HEK293 (cell line): ENCODE results near the gene NSG1.

Experiments used
- CTCF ChIA-PET: fragments of 350-600 bp; formaldehyde crosslinking; extraction: SDS; loops from one replicate; lab custom pipeline; 2021; ENCODE audit warnings: antibody characterized with exemption; lab: Yijun Ruan, JAX
- POLR2A ChIA-PET: fragments of 300-600 bp; formaldehyde crosslinking; extraction: SDS; loops from one replicate; lab custom pipeline; 2020; ENCODE audit warnings: antibody characterized with exemption, inconsistent platforms; lab: Yijun Ruan, JAX
- H3K27ac ChIP-seq: fragments of 200-500 bp; sonication (Bioruptor generic); 2 replicates; pipeline ENCODE4 v1.5.1; 2014; ENCODE audit warnings: low read depth, low read length, control low read depth, inconsistent platforms; ENCODE audit errors: extremely low read depth
- H3K36me3 ChIP-seq, 2 experiments: fragments of 200-500 bp in 1 of 2; sonication (Bioruptor generic) in 1 of 2; 1 replicate in 1 of 2; 2 replicates in 1 of 2; pipeline ENCODE4 v1.5.1; 2014 to 2017; ENCODE audit warnings: inconsistent platforms in 2 of 2, low read length in 2 of 2; ENCODE audit not compliant: control insufficient read depth in 2 of 2, insufficient read depth in 1 of 2
- H3K4me1 ChIP-seq: fragments of 200-500 bp; sonication (Bioruptor generic); 2 replicates; pipeline ENCODE4 v1.5.1; 2014; ENCODE audit warnings: mild to moderate bottlenecking, low read length, inconsistent platforms; ENCODE audit not compliant: control insufficient read depth, insufficient read depth
- H3K4me3 ChIP-seq: 2 replicates; pipeline ENCODE4 v1.5.1; 2011; ENCODE audit warnings: low read depth, mild to moderate bottlenecking, control low read depth, low read length, moderate library complexity
- H3K9me3 ChIP-seq: fragments of 200-500 bp; sonication (Bioruptor generic); 2 replicates; pipeline ENCODE4 v1.5.1; 2014; ENCODE audit warnings: low read depth, low read length, inconsistent platforms; ENCODE audit not compliant: control insufficient read depth, insufficient read depth
- ATF2 ChIP-seq: fragments of 450-650 bp; formaldehyde crosslinking; IDR thresholded peaks from 2 replicates; pipeline ENCODE4 v1.5.1; 2016; ENCODE audit warnings: missing biosample characterization, missing genetic modification characterization, low read depth
- GFI1B ChIP-seq: fragments of 450-650 bp; formaldehyde crosslinking; IDR thresholded peaks from 2 replicates; pipeline ENCODE4 v1.5.1; 2016; ENCODE audit warnings: missing biosample characterization, missing genetic modification characterization
- HOXA7 ChIP-seq: sonication (generic); formaldehyde crosslinking; IDR thresholded peaks from 2 replicates; pipeline ENCODE4 v1.8.1; 2022; ENCODE audit warnings: missing genetic modification reagents, borderline replicate concordance
- HOXD13 ChIP-seq: sonication (generic); formaldehyde crosslinking; IDR thresholded peaks from 2 replicates; pipeline ENCODE4 v1.8.0; 2022; ENCODE audit warnings: missing genetic modification reagents, borderline replicate concordance
- MZF1 ChIP-seq: fragments of 450-650 bp; formaldehyde crosslinking; IDR thresholded peaks from 2 replicates; pipeline ENCODE4 v1.5.1; 2017; ENCODE audit warnings: missing biosample characterization, missing genetic modification characterization, borderline replicate concordance
- TRIM28 ChIP-seq: IDR thresholded peaks from 2 replicates; pipeline ENCODE4 v1.6.1; 2011; ENCODE audit warnings: low read length, control low read depth, borderline replicate concordance
- TSHZ1 ChIP-seq: fragments of 450-650 bp; formaldehyde crosslinking; IDR thresholded peaks from 2 replicates; pipeline ENCODE4 v1.5.1; 2016; ENCODE audit warnings: missing biosample characterization, missing genetic modification characterization, borderline replicate concordance
- ZBTB6 ChIP-seq: fragments of 450-650 bp; formaldehyde crosslinking; IDR thresholded peaks from 2 replicates; pipeline ENCODE4 v1.5.1; 2017; ENCODE audit warnings: missing biosample characterization, missing genetic modification characterization
- ZEB2 ChIP-seq: fragments of 450-650 bp; formaldehyde crosslinking; IDR thresholded peaks from 2 replicates; pipeline ENCODE4 v1.5.1; 2016; ENCODE audit warnings: missing biosample characterization, missing genetic modification characterization
- ZFP69B ChIP-seq: fragments of 450-650 bp; formaldehyde crosslinking; IDR thresholded peaks from 2 replicates; pipeline ENCODE4 v1.5.1; 2016; ENCODE audit warnings: missing biosample characterization, missing genetic modification characterization
- ZNF121 ChIP-seq: fragments of 450-650 bp; formaldehyde crosslinking; IDR thresholded peaks from 2 replicates; pipeline ENCODE4 v1.5.1; 2016; ENCODE audit warnings: missing biosample characterization, missing genetic modification characterization
- ZNF132 ChIP-seq: fragments of 450-650 bp; formaldehyde crosslinking; IDR thresholded peaks from 2 replicates; pipeline ENCODE4 v1.5.1; 2017; ENCODE audit warnings: missing biosample characterization, missing genetic modification characterization, borderline replicate concordance
- ZNF16 ChIP-seq: fragments of 450-650 bp; formaldehyde crosslinking; IDR thresholded peaks from 2 replicates; pipeline ENCODE4 v1.5.1; 2016; ENCODE audit warnings: low read depth, missing biosample characterization, missing genetic modification characterization
- ZNF202 ChIP-seq: fragments of 450-650 bp; formaldehyde crosslinking; IDR thresholded peaks from 2 replicates; pipeline ENCODE4 v1.5.1; 2016; ENCODE audit warnings: missing biosample characterization, missing genetic modification characterization, borderline replicate concordance
- ZNF26 ChIP-seq: fragments of 450-650 bp; formaldehyde crosslinking; IDR thresholded peaks from 2 replicates; pipeline ENCODE4 v1.5.1; 2016; ENCODE audit warnings: missing biosample characterization, missing genetic modification characterization
- ZNF366 ChIP-seq: fragments of 450-650 bp; formaldehyde crosslinking; conservative IDR thresholded peaks from 2 replicates; pipeline ENCODE4 v1.5.1; 2016; ENCODE audit warnings: missing biosample characterization, missing genetic modification characterization
- ZNF37A ChIP-seq: fragments of 450-650 bp; IDR thresholded peaks from 2 replicates; pipeline ENCODE4 v1.5.1; 2018; ENCODE audit warnings: missing biosample characterization, missing genetic modification characterization
- ZNF394 ChIP-seq: fragments of 450-650 bp; formaldehyde crosslinking; IDR thresholded peaks from 2 replicates; pipeline ENCODE4 v1.5.1; 2016; ENCODE audit warnings: missing biosample characterization, missing genetic modification characterization, mild to moderate bottlenecking, moderate library complexity, borderline replicate concordance
- ZNF510 ChIP-seq: fragments of 450-650 bp; formaldehyde crosslinking; IDR thresholded peaks from 2 replicates; pipeline ENCODE4 v1.5.1; 2018; ENCODE audit warnings: mild to moderate bottlenecking, missing genetic modification characterization, missing biosample characterization; ENCODE audit not compliant: insufficient replicate concordance
- ZNF513 ChIP-seq: fragments of 450-650 bp; IDR thresholded peaks from 2 replicates; pipeline ENCODE4 v1.5.1; 2018; ENCODE audit warnings: missing biosample characterization, missing genetic modification characterization
- ZNF571 ChIP-seq: fragments of 450-650 bp; formaldehyde crosslinking; IDR thresholded peaks from 2 replicates; pipeline ENCODE4 v1.5.0; 2017; ENCODE audit warnings: missing biosample characterization, missing genetic modification characterization
- ZSCAN30 ChIP-seq: fragments of 450-650 bp; IDR thresholded peaks from 2 replicates; pipeline ENCODE4 v1.5.1; 2018; ENCODE audit warnings: missing biosample characterization, mild to moderate bottlenecking, missing genetic modification characterization, moderate library complexity

The NSG1 gene

GRCh38 chr4:4377191-4377590, 9.7 kb upstream of the NSG1 start:
- no peak overlapping the region for H3K4me3 ChIP-seq
- no peaks in the 10 kb centered on the region for H3K36me3 ChIP-seq
- no peaks in the 10 kb centered on the region for H3K9me3 ChIP-seq
- H3K4me1 ChIP-seq, result no peaks in the 10 kb centered on the region
- no peak overlapping the region for H3K27ac ChIP-seq
- CTCF ChIA-PET, result no interaction called here
- POLR2A ChIA-PET, result no interaction called here
- no peak for TF ChIP-seq ZNF121 (tag by site-specific recombination)
- no peak for TF ChIP-seq ZNF132 (tag by site-specific recombination)
- TF ChIP-seq HOXD13 (CRISPR knock-in tag), result no peak
- no peak for TF ChIP-seq ZNF510 (tag by site-specific recombination)
- TF ChIP-seq TRIM28, result no peak
- no peak for TF ChIP-seq ZNF26 (tag by site-specific recombination)
- TF ChIP-seq ZNF37A (tag by site-specific recombination), result no peak
- TF ChIP-seq ZNF16, result no peak
- no peak for TF ChIP-seq ZNF571 (tag by site-specific recombination)
- TF ChIP-seq ZNF394, result no peak
- TF ChIP-seq HOXA7 (CRISPR knock-in tag), result no peak
- no peak for TF ChIP-seq ZFP69B (tag by site-specific recombination)
- no peak for TF ChIP-seq ZNF366 (tag by site-specific recombination)
- TF ChIP-seq TSHZ1 (tag by site-specific recombination), result no peak
- no peak for TF ChIP-seq ZEB2 (tag by site-specific recombination)
- no peak for TF ChIP-seq ZBTB6 (tag by site-specific recombination)
- no peak for TF ChIP-seq ATF2 (tag by site-specific recombination)

GRCh38 chr4:4377732-4378460, 9.0 kb upstream of the NSG1 start:
- H3K9me3 ChIP-seq, result no peaks in the 10 kb centered on the region
- TF ChIP-seq ZNF202 (no peak), MZF1 (tag by site-specific recombination) (no peak), GFI1B (tag by site-specific recombination) (no peak), ZNF513 (no peak), ZSCAN30 (no peak)
- TF ChIP-seq, all 188 proteins: peak for 0
- no peak overlapping the region for H3K4me3 ChIP-seq
- no peaks in the 10 kb centered on the region for H3K4me1 ChIP-seq
- no peak overlapping the region for H3K27ac ChIP-seq
- no peaks in the 10 kb centered on the region for H3K36me3 ChIP-seq
- ChIA-PET CTCF (no interaction called here), POLR2A (no interaction called here)
